Endothelial cell of umbilical vein (primary cell): ENCODE results near the gene SMIM38.

Source experiments
- CTCF ChIP-seq, 2 donors: IDR thresholded peaks; 1 replicate in 1 of 2; 2 replicates in 1 of 2; pipeline ENCODE4 v1.5.1; 2011; ENCODE audit warnings: low read length in 2 of 2, mild to moderate bottlenecking in 2 of 2, moderate library complexity in 2 of 2, control low read depth in 1 of 2, inconsistent platforms in 1 of 2, low read depth in 1 of 2; ENCODE audit not compliant: insufficient read depth in 1 of 2; ENCODE audit errors: extremely low read depth in 1 of 2
- EZH2 ChIP-seq: IDR thresholded peaks from 2 replicates; pipeline ENCODE4 v1.6.1; 2012; ENCODE audit warnings: borderline replicate concordance, low read depth, mild to moderate bottlenecking, moderate library complexity, low read length, inconsistent platforms; ENCODE audit not compliant: severe bottlenecking
- FOS ChIP-seq: IDR thresholded peaks from 2 replicates; pipeline ENCODE4 v1.6.1; 2011; ENCODE audit warnings: mild to moderate bottlenecking, low read length, moderate library complexity, borderline replicate concordance; ENCODE audit not compliant: insufficient read depth
- GATA2 ChIP-seq: IDR thresholded peaks from 2 replicates; pipeline ENCODE4 v1.7.0; 2011; ENCODE audit warnings: low read depth, mild to moderate bottlenecking, moderate library complexity, mixed read lengths, low read length; ENCODE audit not compliant: insufficient read length, insufficient read depth
- JUN ChIP-seq: IDR thresholded peaks from 2 replicates; pipeline ENCODE4 v1.6.1; 2011; ENCODE audit warnings: borderline replicate concordance, low read depth; ENCODE audit not compliant: insufficient read length, insufficient read depth
- MYC ChIP-seq: IDR thresholded peaks from one replicate; pipeline ENCODE4 v1.6.1; 2011; ENCODE audit warnings: mild to moderate bottlenecking, low read depth, low read length
- POLR2A ChIP-seq: IDR thresholded peaks from 2 replicates; pipeline ENCODE4 v1.6.1; 2012; ENCODE audit warnings: low read depth, mild to moderate bottlenecking, control low read depth, low read length
- POLR2AphosphoS5 ChIP-seq: IDR thresholded peaks from 2 replicates; pipeline ENCODE4 v1.6.1; 2012; ENCODE audit warnings: low read depth, mild to moderate bottlenecking, control low read depth, low read length, moderate library complexity; ENCODE audit not compliant: insufficient read depth
- TF ChIP-seq, protein P1 (sequence below): IDR thresholded peaks from 2 replicates; pipeline ENCODE4 v1.6.1; 2011; ENCODE audit not compliant: insufficient read depth, insufficient read length

DNA sequence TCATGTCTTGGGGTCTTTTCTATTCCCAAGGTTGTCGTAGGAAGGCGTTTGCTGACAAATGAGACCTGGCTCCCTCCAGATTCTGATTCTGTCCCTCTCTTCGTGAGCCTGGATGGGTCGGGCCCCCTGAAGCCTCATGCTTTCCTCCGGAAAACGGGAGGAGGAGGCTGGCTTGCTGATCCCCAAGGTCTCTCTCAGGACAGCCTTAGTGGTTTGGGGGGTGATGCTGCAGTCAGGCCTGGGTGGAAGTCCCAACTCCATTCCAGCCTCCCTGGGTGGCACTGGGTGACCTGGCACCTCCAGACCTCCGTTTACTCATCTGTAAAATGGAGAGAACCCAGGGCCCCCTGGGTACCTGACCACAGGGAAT, 23.4 kb upstream of the SMIM38 start:
- TF ChIP-seq CTCF (IDR thresholded peaks at IDR 0.05; ENCODE audit: extremely low read depth in 1 of 2, insufficient read depth in 1 of 2, low read depth in 1 of 2, low read length in 2 of 2) (no peak), EZH2 (no peak), POLR2AphosphoS5 (no peak), POLR2A (no peak), MYC (no peak), FOS (no peak), GATA2 (no peak), JUN (no peak)
- TF ChIP-seq, protein P1, sequence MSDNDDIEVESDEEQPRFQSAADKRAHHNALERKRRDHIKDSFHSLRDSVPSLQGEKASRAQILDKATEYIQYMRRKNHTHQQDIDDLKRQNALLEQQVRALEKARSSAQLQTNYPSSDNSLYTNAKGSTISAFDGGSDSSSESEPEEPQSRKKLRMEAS, result no peak
